GM12801 (cell line): Measurements from ENCODE around the gene PPARA.

Source experiments
- TF ChIP-seq, protein P1 (sequence below): IDR thresholded peaks from one replicate; pipeline ENCODE4 v1.5.1; 2011; ENCODE audit warnings: control low read depth; ENCODE audit not compliant: insufficient read length; ENCODE audit errors: extremely low read depth

PPARA gene

GRCh38 chr22:46147471-46148267 lies 2.7 kb upstream of the PPARA start:
- TF ChIP-seq, protein P1, sequence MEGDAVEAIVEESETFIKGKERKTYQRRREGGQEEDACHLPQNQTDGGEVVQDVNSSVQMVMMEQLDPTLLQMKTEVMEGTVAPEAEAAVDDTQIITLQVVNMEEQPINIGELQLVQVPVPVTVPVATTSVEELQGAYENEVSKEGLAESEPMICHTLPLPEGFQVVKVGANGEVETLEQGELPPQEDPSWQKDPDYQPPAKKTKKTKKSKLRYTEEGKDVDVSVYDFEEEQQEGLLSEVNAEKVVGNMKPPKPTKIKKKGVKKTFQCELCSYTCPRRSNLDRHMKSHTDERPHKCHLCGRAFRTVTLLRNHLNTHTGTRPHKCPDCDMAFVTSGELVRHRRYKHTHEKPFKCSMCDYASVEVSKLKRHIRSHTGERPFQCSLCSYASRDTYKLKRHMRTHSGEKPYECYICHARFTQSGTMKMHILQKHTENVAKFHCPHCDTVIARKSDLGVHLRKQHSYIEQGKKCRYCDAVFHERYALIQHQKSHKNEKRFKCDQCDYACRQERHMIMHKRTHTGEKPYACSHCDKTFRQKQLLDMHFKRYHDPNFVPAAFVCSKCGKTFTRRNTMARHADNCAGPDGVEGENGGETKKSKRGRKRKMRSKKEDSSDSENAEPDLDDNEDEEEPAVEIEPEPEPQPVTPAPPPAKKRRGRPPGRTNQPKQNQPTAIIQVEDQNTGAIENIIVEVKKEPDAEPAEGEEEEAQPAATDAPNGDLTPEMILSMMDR, result no peak

GRCh38 chr22:46148336-46148735 lies 2.0 kb upstream of the PPARA start:
- TF ChIP-seq, protein P1, result no peak

- TF ChIP-seq, protein P1, result no peak
Observed at GRCh38 chr22:46148816-46149511, 1.4 kb upstream of the PPARA start.

DNA sequence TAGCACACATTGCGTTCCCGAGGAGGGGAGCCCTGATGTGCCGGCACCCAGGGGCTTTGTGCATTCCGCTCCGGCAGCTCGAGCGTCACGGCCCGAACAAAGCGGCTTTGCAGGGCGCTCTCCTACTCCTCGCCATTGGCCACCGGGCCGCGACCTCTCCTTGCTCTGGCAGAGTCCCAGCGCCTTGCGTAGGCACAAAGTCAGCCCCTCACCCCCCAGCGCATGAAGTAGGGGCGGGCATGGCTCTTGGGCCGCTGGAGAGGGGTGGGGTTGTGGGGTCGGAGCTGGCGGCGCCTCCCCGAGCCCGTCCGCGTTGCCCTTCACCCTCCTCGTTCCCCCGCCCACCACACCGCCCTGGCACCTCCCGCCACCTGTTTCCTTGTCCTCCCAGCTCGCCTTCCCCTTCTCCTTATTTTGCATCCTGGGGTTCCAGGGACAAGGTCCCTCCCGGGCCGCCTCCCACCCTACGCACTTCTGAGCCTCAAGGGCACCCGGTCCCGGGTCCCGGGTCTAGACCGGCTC lies 753 bp upstream of the PPARA start:
- TF ChIP-seq, protein P1, result no peak

GRCh38 chr22:46150655-46151477 lies 540 bp downstream of the PPARA start:
- TF ChIP-seq, protein P1, result no peak

- TF ChIP-seq, protein P1, result no peak
Observed at GRCh38 chr22:46153930-46154329, 3.6 kb downstream of the PPARA start.

DNA sequence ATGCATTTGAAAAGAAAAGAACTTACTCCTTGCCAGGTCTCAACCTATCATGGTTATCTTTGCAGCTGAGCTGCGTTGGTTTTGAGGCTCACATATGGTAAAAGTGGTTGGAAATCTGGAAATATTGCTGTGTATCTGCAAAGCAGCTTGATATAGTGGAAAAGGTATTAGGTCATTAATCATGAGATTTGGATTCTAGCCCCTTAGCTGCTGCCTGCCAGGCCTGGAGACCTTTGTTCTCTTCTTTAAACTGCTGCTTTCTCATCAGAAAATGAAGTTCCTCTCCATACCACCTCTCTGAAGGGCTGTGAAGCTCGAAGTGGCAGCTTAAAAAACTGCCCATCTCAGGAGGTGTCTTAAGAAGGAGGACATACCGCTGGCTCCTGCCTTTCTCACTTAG lies 5.7 kb downstream of the PPARA start:
- TF ChIP-seq, protein P1, result no peak
